GM23248 (cell line): ENCODE data around the gene GALNT16.

Experiments used
- EZH2 ChIP-seq: fragments of 200-600 bp; sonication (generic); IDR thresholded peaks from 2 replicates; pipeline ENCODE4 v1.6.1; 2018; ENCODE audit warnings: antibody characterized with exemption, mild to moderate bottlenecking; ENCODE audit not compliant: insufficient read depth, poor library complexity, severe bottlenecking
- EZH2phosphoT487 ChIP-seq: fragments of 200-600 bp; sonication (generic); IDR thresholded peaks from 2 replicates; pipeline ENCODE4 v1.6.1; 2018; ENCODE audit warnings: antibody characterized with exemption, moderate library complexity, mild to moderate bottlenecking, low read depth; ENCODE audit not compliant: insufficient read depth

DNA sequence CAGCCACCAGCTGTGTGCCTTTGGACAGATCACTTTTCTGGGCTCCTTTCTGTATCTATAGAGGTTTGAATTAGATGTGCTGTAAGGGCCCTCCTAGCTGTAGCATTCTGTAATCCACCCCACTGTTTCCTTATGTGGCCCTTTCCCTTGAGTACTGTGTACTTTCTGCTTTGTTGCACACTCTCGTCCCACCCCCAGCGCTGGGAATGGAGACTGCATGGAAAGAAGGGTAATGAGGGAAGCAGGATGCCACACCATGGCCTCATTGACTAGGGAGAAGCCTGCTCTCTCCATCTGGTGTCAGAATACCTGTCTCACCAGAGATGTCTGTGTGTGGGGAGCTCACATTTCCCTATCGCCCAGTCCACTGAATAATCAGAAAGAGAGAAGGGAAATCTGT lies 13.6 kb upstream of the GALNT16 start:
- TF ChIP-seq EZH2phosphoT487 (no peak), EZH2 (no peak)
